ENCODE data around the gene UQCR10.

The UQCR10 gene

GRCh38 chr22:29798801-29799200 lies 31.6 kb downstream of the UQCR10 start:
- TF ChIP-seq CTCF (IDR thresholded peaks at IDR 0.05; ENCODE audit: borderline replicate concordance, extremely low read depth, low read length, poor library complexity, severe bottlenecking) = no peak
- peaks cover 79% of the 10 kb centered on the region for H3K36me3 ChIP-seq (ENCODE audit: insufficient read depth, low read length)
- H4K20me1 ChIP-seq (ENCODE audit: insufficient read depth, low read length) = peaks cover 10% of the 10 kb centered on the region; the same call in 1 of the 2 replicates
- no peak overlapping the region for H3K9ac ChIP-seq (ENCODE audit: low read depth, low read length)
- H3K27ac ChIP-seq (ENCODE audit: low read length) = peak overlapping the region; percentile 52
- no peak overlapping the region for H2AFZ ChIP-seq (ENCODE audit: low read depth, low read length)
- no peak for ATAC-seq (ENCODE audit: insufficient read depth, low read depth)
- H3K27me3 ChIP-seq (ENCODE audit: insufficient read depth, low read length, poor library complexity) = no peaks in the 10 kb centered on the region
- H3K79me2 ChIP-seq (ENCODE audit: insufficient read depth, low read length) = no peaks in the 10 kb centered on the region
- DNase-seq = no peak
- H3K4me3 ChIP-seq (ENCODE audit: low read depth in 1 of 2, low read length in 2 of 2) = no peak overlapping the region
- H3K9me3 ChIP-seq (ENCODE audit: insufficient read depth, low read length, severe bottlenecking) = no peaks in the 10 kb centered on the region
- no peak overlapping the region for H3K4me2 ChIP-seq (ENCODE audit: insufficient read depth, low read length)
- H3K4me1 ChIP-seq (ENCODE audit: insufficient read depth, low read length) = peaks cover 15% of the 10 kb centered on the region

- Histone ChIP-seq H3K36me3 (ENCODE audit: insufficient read depth, low read length) (peaks cover 83% of the 10 kb centered on the region), H3K9ac (ENCODE audit: low read depth, low read length) (no peak overlapping the region), H3K27ac (ENCODE audit: low read length) (peak overlapping the region; percentile 52; the same call in 1 of the 2 replicates), H3K4me3 (ENCODE audit: low read depth in 1 of 2, low read length in 2 of 2) (no peak overlapping the region), H2AFZ (ENCODE audit: low read depth, low read length) (no peak overlapping the region), H3K4me2 (ENCODE audit: insufficient read depth, low read length) (no peak overlapping the region), H4K20me1 (ENCODE audit: insufficient read depth, low read length) (peaks cover 12% of the 10 kb centered on the region; the same call in 1 of the 2 replicates), H3K27me3 (ENCODE audit: insufficient read depth, low read length, poor library complexity) (no peaks in the 10 kb centered on the region), H3K9me3 (ENCODE audit: insufficient read depth, low read length, severe bottlenecking) (no peaks in the 10 kb centered on the region), H3K4me1 (ENCODE audit: insufficient read depth, low read length) (peaks cover 15% of the 10 kb centered on the region), H3K79me2 (ENCODE audit: insufficient read depth, low read length) (no peaks in the 10 kb centered on the region)
- no peak for TF ChIP-seq CTCF (IDR thresholded peaks at IDR 0.05; ENCODE audit: borderline replicate concordance, extremely low read depth, low read length, poor library complexity, severe bottlenecking)
- no peak for TF ChIP-seq EZH2 (IDR thresholded peaks at IDR 0.05; ENCODE audit: borderline replicate concordance, low read depth, low read length, severe bottlenecking)
- DNase-seq = no peak
- no peak for ATAC-seq (ENCODE audit: insufficient read depth, low read depth)
These were observed 32.1 kb downstream of the UQCR10 start for GRCh38 chr22:29799217-29799680.

- Histone ChIP-seq H2AFZ (ENCODE audit: low read depth, low read length) (no peak overlapping the region), H3K4me3 (ENCODE audit: low read depth in 1 of 2, low read length in 2 of 2) (no peak overlapping the region), H3K9ac (ENCODE audit: low read depth, low read length) (no peak overlapping the region), H4K20me1 (ENCODE audit: insufficient read depth, low read length) (peaks cover 12% of the 10 kb centered on the region; the same call in 1 of the 2 replicates), H3K27ac (ENCODE audit: low read length) (no peak overlapping the region), H3K27me3 (ENCODE audit: insufficient read depth, low read length, poor library complexity) (no peaks in the 10 kb centered on the region), H3K4me2 (ENCODE audit: insufficient read depth, low read length) (no peak overlapping the region), H3K9me3 (ENCODE audit: insufficient read depth, low read length, severe bottlenecking) (no peaks in the 10 kb centered on the region), H3K36me3 (ENCODE audit: insufficient read depth, low read length) (peaks cover 89% of the 10 kb centered on the region), H3K4me1 (ENCODE audit: insufficient read depth, low read length) (peaks cover 15% of the 10 kb centered on the region), H3K79me2 (ENCODE audit: insufficient read depth, low read length) (no peaks in the 10 kb centered on the region)
- TF ChIP-seq EZH2 (IDR thresholded peaks at IDR 0.05; ENCODE audit: borderline replicate concordance, low read depth, low read length, severe bottlenecking) = no peak
- TF ChIP-seq CTCF (IDR thresholded peaks at IDR 0.05; ENCODE audit: borderline replicate concordance, extremely low read depth, low read length, poor library complexity, severe bottlenecking) = no peak
- no peak for DNase-seq
- no peak for ATAC-seq (ENCODE audit: insufficient read depth, low read depth)
These were observed 34.0 kb downstream of the UQCR10 start for GRCh38 chr22:29801153-29801552.

GRCh38 chr22:29801796-29802195 lies 34.6 kb downstream of the UQCR10 start:
- peaks cover 15% of the 10 kb centered on the region for H3K4me1 ChIP-seq (ENCODE audit: insufficient read depth, low read length)
- no peaks in the 10 kb centered on the region for H3K79me2 ChIP-seq (ENCODE audit: insufficient read depth, low read length)
- no peak for ATAC-seq (ENCODE audit: insufficient read depth, low read depth)
- no peak for TF ChIP-seq EZH2 (IDR thresholded peaks at IDR 0.05; ENCODE audit: borderline replicate concordance, low read depth, low read length, severe bottlenecking)
- TF ChIP-seq CTCF (IDR thresholded peaks at IDR 0.05; ENCODE audit: borderline replicate concordance, extremely low read depth, low read length, poor library complexity, severe bottlenecking) = no peak
- no peak for DNase-seq
- no peak overlapping the region for H3K27ac ChIP-seq (ENCODE audit: low read length)
- no peak overlapping the region for H2AFZ ChIP-seq (ENCODE audit: low read depth, low read length)
- peaks cover 9% of the 10 kb centered on the region; the same call in 1 of the 2 replicates for H4K20me1 ChIP-seq (ENCODE audit: insufficient read depth, low read length)
- no peaks in the 10 kb centered on the region for H3K9me3 ChIP-seq (ENCODE audit: insufficient read depth, low read length, severe bottlenecking)
- no peak overlapping the region for H3K9ac ChIP-seq (ENCODE audit: low read depth, low read length)
- no peak overlapping the region for H3K4me2 ChIP-seq (ENCODE audit: insufficient read depth, low read length)
- peaks cover 89% of the 10 kb centered on the region for H3K36me3 ChIP-seq (ENCODE audit: insufficient read depth, low read length)
- H3K27me3 ChIP-seq (ENCODE audit: insufficient read depth, low read length, poor library complexity) = no peaks in the 10 kb centered on the region
- H3K4me3 ChIP-seq (ENCODE audit: low read depth in 1 of 2, low read length in 2 of 2) = no peak overlapping the region

All from DND-41 (cell line).